ENCODE data around the gene WDR62.
"Not testable (repeated sequence)": the region's sequence is repeated elsewhere in the genome, so short reads cannot be mapped to it uniquely, and the experiment has no call there.

WDR62 gene

GRCh38 chr19:36027696-36028095 is 27.0 kb upstream of the WDR62 start:
- H3K36me3 Mint-ChIP-seq (ENCODE audit: low read depth): peaks cover 25% of the 10 kb centered on the region
- ATAC-seq (no peak), DNase-seq (no peak)
- peaks cover 3% of the 10 kb centered on the region for H3K4me1 Mint-ChIP-seq
- no peak overlapping the region for H3K4me3 Mint-ChIP-seq
- no peaks in the 10 kb centered on the region for H3K27me3 Mint-ChIP-seq
- no peaks in the 10 kb centered on the region for H3K9me3 Mint-ChIP-seq
- no peak overlapping the region for H3K27ac Mint-ChIP-seq

GRCh38 chr19:36028313-36029041 is 26.2 kb upstream of the WDR62 start:
- Mint-ChIP-seq H3K36me3 (ENCODE audit: low read depth) (peaks cover 20% of the 10 kb centered on the region), H3K27ac (no peak overlapping the region), H3K9me3 (no peaks in the 10 kb centered on the region), H3K4me3 (no peak overlapping the region), H3K27me3 (no peaks in the 10 kb centered on the region), H3K4me1 (peaks cover 5% of the 10 kb centered on the region)
- ATAC-seq (no peak), DNase-seq (no peak)

GRCh38 chr19:36030264-36031148 is 24.2 kb upstream of the WDR62 start:
- no peak overlapping the region for H3K27ac Mint-ChIP-seq
- DNase-seq (no peak), ATAC-seq (no peak)
- H3K4me3 Mint-ChIP-seq: no peak overlapping the region
- no peaks in the 10 kb centered on the region for H3K27me3 Mint-ChIP-seq
- peaks cover 22% of the 10 kb centered on the region for H3K36me3 Mint-ChIP-seq (ENCODE audit: low read depth)
- no peaks in the 10 kb centered on the region for H3K9me3 Mint-ChIP-seq
- peaks cover 8% of the 10 kb centered on the region for H3K4me1 Mint-ChIP-seq

GRCh38 chr19:36031308-36031707 is 23.4 kb upstream of the WDR62 start:
- Mint-ChIP-seq H3K27me3 (no peaks in the 10 kb centered on the region), H3K36me3 (ENCODE audit: low read depth) (peaks cover 22% of the 10 kb centered on the region), H3K9me3 (no peaks in the 10 kb centered on the region), H3K4me1 (peaks cover 14% of the 10 kb centered on the region), H3K4me3 (no peak overlapping the region), H3K27ac (no peak overlapping the region)
- ATAC-seq: no peak
- DNase-seq: no peak

GRCh38 chr19:36032251-36033104 is 22.2 kb upstream of the WDR62 start, which contains the start of gene CLIP3:
Gene CLIP3, minus strand, starts transcription at chr19:36032873. Its CDS starts 516 bp downstream, at chr19:36032357.
- Mint-ChIP-seq H3K4me3 (peak within 1 kb of the TSS; percentile 21), H3K9me3 (no peaks in the 10 kb centered on the region), H3K4me1 (peaks cover 15% of the 10 kb centered on the region), H3K27me3 (no peaks in the 10 kb centered on the region), H3K36me3 (ENCODE audit: low read depth) (peaks cover 22% of the 10 kb centered on the region), H3K27ac (no peak within 1 kb of the TSS)
- ATAC-seq (no peak), DNase-seq (peak; percentile 46)

- Mint-ChIP-seq H3K9me3 (no peaks in the 10 kb centered on the region), H3K4me3 (no peak overlapping the region), H3K27ac (no peak overlapping the region), H3K27me3 (no peaks in the 10 kb centered on the region), H3K36me3 (ENCODE audit: low read depth) (no peaks in the 10 kb centered on the region), H3K4me1 (peaks cover 7% of the 10 kb centered on the region)
- no peak for DNase-seq
- no peak for ATAC-seq
Observed at GRCh38 chr19:36040495-36040894, 14.2 kb upstream of the WDR62 start.

- H3K4me3 Mint-ChIP-seq; H3K4me1 Mint-ChIP-seq; H3K36me3 Mint-ChIP-seq (ENCODE audit: low read depth); ATAC-seq; H3K9me3 Mint-ChIP-seq; H3K27me3 Mint-ChIP-seq; DNase-seq; H3K27ac Mint-ChIP-seq: not testable (repeated sequence)
Observed at GRCh38 chr19:36041092-36041491, 13.6 kb upstream of the WDR62 start.

GRCh38 chr19:36041831-36042230 is 12.9 kb upstream of the WDR62 start:
- H3K27me3 Mint-ChIP-seq: no peaks in the 10 kb centered on the region
- no peak for DNase-seq
- H3K9me3 Mint-ChIP-seq: no peaks in the 10 kb centered on the region
- no peaks in the 10 kb centered on the region for H3K4me1 Mint-ChIP-seq
- no peak overlapping the region for H3K27ac Mint-ChIP-seq
- no peak overlapping the region for H3K4me3 Mint-ChIP-seq
- H3K36me3 Mint-ChIP-seq (ENCODE audit: low read depth): peaks cover 4% of the 10 kb centered on the region
- ATAC-seq: no peak

GRCh38 chr19:36043952-36044351 is 10.7 kb upstream of the WDR62 start:
- Mint-ChIP-seq H3K36me3 (ENCODE audit: low read depth) (peaks cover 4% of the 10 kb centered on the region), H3K4me3 (no peak overlapping the region), H3K9me3 (no peaks in the 10 kb centered on the region), H3K4me1 (no peaks in the 10 kb centered on the region), H3K27me3 (no peaks in the 10 kb centered on the region), H3K27ac (no peak overlapping the region)
- DNase-seq (no peak), ATAC-seq (no peak)

GRCh38 chr19:36046443-36047050 is 8.2 kb upstream of the WDR62 start:
- Mint-ChIP-seq H3K27me3 (no peaks in the 10 kb centered on the region), H3K4me3 (no peak overlapping the region), H3K9me3 (no peaks in the 10 kb centered on the region), H3K27ac (no peak overlapping the region), H3K4me1 (no peaks in the 10 kb centered on the region), H3K36me3 (ENCODE audit: low read depth) (peaks cover 5% of the 10 kb centered on the region)
- ATAC-seq (no peak), DNase-seq (no peak)

- no peaks in the 10 kb centered on the region for H3K9me3 Mint-ChIP-seq
- no peaks in the 10 kb centered on the region for H3K4me1 Mint-ChIP-seq
- no peak for ATAC-seq
- peaks cover 5% of the 10 kb centered on the region for H3K36me3 Mint-ChIP-seq (ENCODE audit: low read depth)
- DNase-seq: no peak
- no peak overlapping the region for H3K27ac Mint-ChIP-seq
- H3K27me3 Mint-ChIP-seq: no peaks in the 10 kb centered on the region
- H3K4me3 Mint-ChIP-seq: no peak overlapping the region
Observed at GRCh38 chr19:36047835-36048234, 6.9 kb upstream of the WDR62 start.

GRCh38 chr19:36049080-36049698 is 5.5 kb upstream of the WDR62 start:
- peaks cover 5% of the 10 kb centered on the region for H3K36me3 Mint-ChIP-seq (ENCODE audit: low read depth)
- H3K27ac Mint-ChIP-seq: no peak overlapping the region
- H3K4me1 Mint-ChIP-seq: peaks cover 7% of the 10 kb centered on the region
- no peak for DNase-seq
- no peak for ATAC-seq
- H3K4me3 Mint-ChIP-seq: no peak overlapping the region
- H3K9me3 Mint-ChIP-seq: no peaks in the 10 kb centered on the region
- no peaks in the 10 kb centered on the region for H3K27me3 Mint-ChIP-seq

- no peak overlapping the region for H3K4me3 Mint-ChIP-seq
- DNase-seq: no peak
- ATAC-seq: no peak
Observed at GRCh38 chr19:36051236-36051635, 3.5 kb upstream of the WDR62 start.

GRCh38 chr19:36051637-36052036 is 3.1 kb upstream of the WDR62 start:
- Mint-ChIP-seq H3K9me3 (no peaks in the 10 kb centered on the region), H3K4me3 (no peak overlapping the region)
- no peak for ATAC-seq

More at GRCh38 chr19:36051236-36051635, 3.5 kb upstream of the WDR62 start:
- Mint-ChIP-seq H3K9me3 (no peaks in the 10 kb centered on the region), H3K27me3 (no peaks in the 10 kb centered on the region), H3K4me1 (peaks cover 15% of the 10 kb centered on the region), H3K27ac (no peak overlapping the region), H3K36me3 (ENCODE audit: low read depth) (peaks cover 4% of the 10 kb centered on the region)

More at GRCh38 chr19:36051637-36052036, 3.1 kb upstream of the WDR62 start:
- no peak overlapping the region for H3K27ac Mint-ChIP-seq
- DNase-seq: no peak
- no peaks in the 10 kb centered on the region for H3K27me3 Mint-ChIP-seq
- H3K36me3 Mint-ChIP-seq (ENCODE audit: low read depth): peaks cover 2% of the 10 kb centered on the region
- peaks cover 17% of the 10 kb centered on the region for H3K4me1 Mint-ChIP-seq

All from activated naive CD8-positive, alpha-beta T cell treated with anti-CD3 and anti-CD28 coated beads, Interleukin-2, amount 50 U/mL, for 24 hours (primary cell).